Measurements from ENCODE around the gene ENTPD5. TPM values are rescaled to one million over a fixed set of nuclear protein-coding genes. Genes with fewer than 3 reads are reported as not detected.
"Not testable (repeated sequence)": the region's sequence is repeated elsewhere in the genome, so short reads cannot be mapped to it uniquely, and the experiment has no call there.

ENTPD5 gene
- total and polyA plus RNA-seq, 2 donors (not counting 3 experiments of a cell fraction or from before 2014, with no cell fraction given) = 8.4 to 13.0 TPM

DNA sequence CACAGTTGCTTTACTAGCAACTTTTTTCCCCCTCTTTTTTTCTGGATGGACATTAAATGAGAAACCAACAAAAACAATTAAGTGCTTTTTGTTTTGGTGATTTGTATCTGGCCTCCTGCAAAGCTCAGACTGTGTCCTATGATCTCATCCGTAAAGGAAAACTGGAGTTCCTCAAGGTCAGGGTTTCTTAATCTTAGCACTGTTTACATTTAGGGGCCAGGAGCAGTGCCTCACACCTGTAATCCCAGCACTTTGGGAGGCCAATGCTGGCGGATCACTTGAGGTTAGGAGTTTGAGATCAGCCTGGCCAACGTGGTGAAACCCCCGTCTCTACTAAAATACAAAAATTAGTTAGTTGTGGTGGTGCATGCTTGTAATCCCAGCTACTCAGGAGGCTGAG, 28.0 kb downstream of the ENTPD5 start:
- dilution Hi-C loops (cut with MboI; ENCODE audit: extremely low pct_ligation_motif_present, low sequenced_read_pairs) = no loop called here
- no peak for TF ChIP-seq POLR2A (IDR thresholded peaks at IDR 0.05; ENCODE audit: low read depth, low read length)
- TF ChIP-seq FOS (IDR thresholded peaks at IDR 0.05; ENCODE audit: borderline replicate concordance, insufficient read depth, low read length) = no peak
- no peak for TF ChIP-seq POLR2AphosphoS5 (IDR thresholded peaks at IDR 0.05; ENCODE audit: insufficient read depth, low read depth, low read length)
- no peak for TF ChIP-seq GATA2 (IDR thresholded peaks at IDR 0.05; ENCODE audit: insufficient read depth, insufficient read length, low read depth, low read length)
- TF ChIP-seq, protein P1, sequence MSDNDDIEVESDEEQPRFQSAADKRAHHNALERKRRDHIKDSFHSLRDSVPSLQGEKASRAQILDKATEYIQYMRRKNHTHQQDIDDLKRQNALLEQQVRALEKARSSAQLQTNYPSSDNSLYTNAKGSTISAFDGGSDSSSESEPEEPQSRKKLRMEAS (IDR thresholded peaks at IDR 0.05; ENCODE audit: insufficient read depth, insufficient read length) = no peak
- no peak for TF ChIP-seq JUN (IDR thresholded peaks at IDR 0.05; ENCODE audit: borderline replicate concordance, insufficient read depth, insufficient read length, low read depth)
- TF ChIP-seq, protein P2, sequence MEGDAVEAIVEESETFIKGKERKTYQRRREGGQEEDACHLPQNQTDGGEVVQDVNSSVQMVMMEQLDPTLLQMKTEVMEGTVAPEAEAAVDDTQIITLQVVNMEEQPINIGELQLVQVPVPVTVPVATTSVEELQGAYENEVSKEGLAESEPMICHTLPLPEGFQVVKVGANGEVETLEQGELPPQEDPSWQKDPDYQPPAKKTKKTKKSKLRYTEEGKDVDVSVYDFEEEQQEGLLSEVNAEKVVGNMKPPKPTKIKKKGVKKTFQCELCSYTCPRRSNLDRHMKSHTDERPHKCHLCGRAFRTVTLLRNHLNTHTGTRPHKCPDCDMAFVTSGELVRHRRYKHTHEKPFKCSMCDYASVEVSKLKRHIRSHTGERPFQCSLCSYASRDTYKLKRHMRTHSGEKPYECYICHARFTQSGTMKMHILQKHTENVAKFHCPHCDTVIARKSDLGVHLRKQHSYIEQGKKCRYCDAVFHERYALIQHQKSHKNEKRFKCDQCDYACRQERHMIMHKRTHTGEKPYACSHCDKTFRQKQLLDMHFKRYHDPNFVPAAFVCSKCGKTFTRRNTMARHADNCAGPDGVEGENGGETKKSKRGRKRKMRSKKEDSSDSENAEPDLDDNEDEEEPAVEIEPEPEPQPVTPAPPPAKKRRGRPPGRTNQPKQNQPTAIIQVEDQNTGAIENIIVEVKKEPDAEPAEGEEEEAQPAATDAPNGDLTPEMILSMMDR (IDR thresholded peaks at IDR 0.05; ENCODE audit: extremely low read depth in 1 of 2, insufficient read depth in 1 of 2, low read depth in 1 of 2, low read length in 2 of 2) = no peak
- no peak for TF ChIP-seq EZH2 (IDR thresholded peaks at IDR 0.05; ENCODE audit: borderline replicate concordance, low read depth, low read length, severe bottlenecking)
- no peak for TF ChIP-seq MYC (IDR thresholded peaks at IDR 0.05; ENCODE audit: low read depth, low read length)

DNA sequence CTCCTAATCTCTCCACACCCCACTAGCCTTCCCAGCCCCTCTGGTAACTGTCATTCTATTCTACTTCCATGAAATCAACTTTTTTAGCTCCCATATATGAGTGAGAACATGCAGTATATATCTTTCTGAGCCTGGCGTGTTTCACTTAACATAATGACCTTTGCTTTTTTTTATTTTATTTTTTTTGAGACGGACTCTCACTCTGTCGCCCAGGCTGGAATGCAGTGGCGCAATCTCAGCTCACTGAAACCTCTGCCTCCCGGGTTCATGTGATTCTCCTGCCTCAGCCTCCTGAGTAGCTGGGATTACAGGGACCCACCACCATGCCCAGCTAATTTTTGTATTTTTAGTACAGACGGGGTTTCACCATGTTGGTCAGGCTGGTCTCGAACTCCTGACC, 30.4 kb downstream of the ENTPD5 start:
- CTCF ChIA-PET, FAIRE-seq: not testable (repeated sequence)

More for the DNA sequence above, 28.0 kb downstream of the ENTPD5 start:
- Histone ChIP-seq H3K4me3 (replicated peaks in 1 of 3; ENCODE audit: insufficient read depth in 1 of 3, low read depth in 1 of 3, low read length in 3 of 3) (no peak overlapping the region), H3K9me3 (replicated peaks; ENCODE audit: control insufficient read depth, insufficient read depth, low read length) (no peaks in the 10 kb centered on the region), H3K79me2 (ENCODE audit: control insufficient read depth, insufficient read depth, low read length) (no peaks in the 10 kb centered on the region), H3K4me2 (ENCODE audit: insufficient read depth, low read length) (no peak overlapping the region), H3K9ac (replicated peaks; ENCODE audit: extremely low read depth, insufficient read depth, low read length) (no peak overlapping the region), H3K36me3 (ENCODE audit: control insufficient read depth in 2 of 2, extremely low read depth in 1 of 2, insufficient read depth in 2 of 2, low read length in 2 of 2) (peaks cover 3% of the 10 kb centered on the region in 2 experiments), H3K27me3 (ENCODE audit: control insufficient read depth in 2 of 2, insufficient read depth in 2 of 2, low read length in 2 of 2) (no peaks in the 10 kb centered on the region), H2AFZ (ENCODE audit: low read depth, low read length) (no peak overlapping the region), H4K20me1 (replicated peaks; ENCODE audit: control insufficient read depth, extremely low read depth, insufficient read depth, low read length) (no peaks in the 10 kb centered on the region), H3K9me1 (replicated peaks; ENCODE audit: control insufficient read depth, extremely low read depth, insufficient read depth, low read length) (no peaks in the 10 kb centered on the region), H3K27ac (ENCODE audit: insufficient read depth, low read depth, low read length) (no peak overlapping the region), H3K4me1 (ENCODE audit: control insufficient read depth, extremely low read depth, insufficient read depth, low read length) (no peaks in the 10 kb centered on the region)
- FAIRE-seq = no peak
- BruUV-seq (replicated peaks) = no TSS peak
- ChIA-PET CTCF (no interaction called here), POLR2A (no interaction called here)
- DNase-seq (ENCODE audit: low read depth, low spot score) = no peak
- intact Hi-C loops (cut with micrococcal nuclease) = no loop called here

More for the DNA sequence above, 30.4 kb downstream of the ENTPD5 start:
- H3K9me3 ChIP-seq (replicated peaks; ENCODE audit: control insufficient read depth, insufficient read depth, low read length); H3K4me3 ChIP-seq (replicated peaks in 1 of 3; ENCODE audit: insufficient read depth in 1 of 3, low read depth in 1 of 3, low read length in 3 of 3); H3K27ac ChIP-seq (ENCODE audit: insufficient read depth, low read depth, low read length); H3K4me2 ChIP-seq (ENCODE audit: insufficient read depth, low read length); dilution Hi-C loops (cut with MboI; ENCODE audit: extremely low pct_ligation_motif_present, low sequenced_read_pairs); intact Hi-C loops (cut with micrococcal nuclease); POLR2A ChIA-PET; H3K4me1 ChIP-seq (ENCODE audit: control insufficient read depth, extremely low read depth, insufficient read depth, low read length); H3K9ac ChIP-seq (replicated peaks; ENCODE audit: extremely low read depth, insufficient read depth, low read length); H3K79me2 ChIP-seq (ENCODE audit: control insufficient read depth, insufficient read depth, low read length); H3K36me3 ChIP-seq (ENCODE audit: control insufficient read depth in 2 of 2, extremely low read depth in 1 of 2, insufficient read depth in 2 of 2, low read length in 2 of 2); H3K9me1 ChIP-seq (replicated peaks; ENCODE audit: control insufficient read depth, extremely low read depth, insufficient read depth, low read length); H3K27me3 ChIP-seq (ENCODE audit: control insufficient read depth in 2 of 2, insufficient read depth in 2 of 2, low read length in 2 of 2); H2AFZ ChIP-seq (ENCODE audit: low read depth, low read length); DNase-seq (ENCODE audit: low read depth, low spot score); BruUV-seq (replicated peaks); H4K20me1 ChIP-seq (replicated peaks; ENCODE audit: control insufficient read depth, extremely low read depth, insufficient read depth, low read length): not testable (repeated sequence)
